ENCODE results near the gene SEMA4C.
A peak's percentile ranks its signal among the peaks of the same experiment; 100 is the strongest.

Gene SEMA4C

GRCh38 chr2:96881349-96882195 lies 11.7 kb upstream of the SEMA4C start:
- DNase-seq (ENCODE audit: low spot score) = no peak

- DNase-seq (ENCODE audit: low spot score) = no peak
Observed at GRCh38 chr2:96880891-96881273, 11.0 kb upstream of the SEMA4C start.

- no peak for DNase-seq (ENCODE audit: low spot score)
Observed at GRCh38 chr2:96879545-96880040, 9.7 kb upstream of the SEMA4C start.

- DNase-seq (ENCODE audit: low spot score) = no peak
Observed at GRCh38 chr2:96878796-96879544, 9.1 kb upstream of the SEMA4C start.

GRCh38 chr2:96878171-96878570 lies 8.3 kb upstream of the SEMA4C start:
- no peak for DNase-seq (ENCODE audit: low spot score)

- DNase-seq (ENCODE audit: low spot score) = no peak
Observed at GRCh38 chr2:96877631-96878092, 7.8 kb upstream of the SEMA4C start.

GRCh38 chr2:96877042-96877451 lies 7.2 kb upstream of the SEMA4C start:
- DNase-seq (ENCODE audit: low spot score) = no peak

- DNase-seq (ENCODE audit: low spot score) = no peak
Observed at GRCh38 chr2:96876269-96877041, 6.6 kb upstream of the SEMA4C start.

- DNase-seq (ENCODE audit: low spot score) = no peak
Observed at GRCh38 chr2:96875498-96876268, 5.8 kb upstream of the SEMA4C start.

GRCh38 chr2:96874198-96874831 lies 4.4 kb upstream of the SEMA4C start:
- DNase-seq (ENCODE audit: low spot score) = no peak

GRCh38 chr2:96873651-96874096 lies 3.8 kb upstream of the SEMA4C start:
- no peak for DNase-seq (ENCODE audit: low spot score)

GRCh38 chr2:96872591-96873349 lies 2.9 kb upstream of the SEMA4C start:
- DNase-seq (ENCODE audit: low spot score) = no peak

- DNase-seq (ENCODE audit: low spot score) = peak; percentile 67
Observed at GRCh38 chr2:96870626-96871255, 861 bp upstream of the SEMA4C start.

GRCh38 chr2:96869281-96869821 lies 529 bp downstream of the SEMA4C start:
- DNase-seq (ENCODE audit: low spot score) = no peak

GRCh38 chr2:96868555-96869280 lies 1.2 kb downstream of the SEMA4C start:
- peak; percentile 57 for DNase-seq (ENCODE audit: low spot score)

GRCh38 chr2:96867756-96868554 lies 1.9 kb downstream of the SEMA4C start:
- no peak for DNase-seq (ENCODE audit: low spot score)

GRCh38 chr2:96866986-96867755 lies 2.7 kb downstream of the SEMA4C start:
- no peak for DNase-seq (ENCODE audit: low spot score)
